OCI-LY3 (cell line): ENCODE results near the gene HIVEP2.

ENCODE experiments used
- EZH2phosphoT487 ChIP-seq: fragments of 200-600 bp; shearing (Covaris generic); IDR thresholded peaks from 2 replicates; pipeline ENCODE4 v1.6.1; 2018; ENCODE audit warnings: antibody characterized with exemption, mixed run types, low read depth
- TF ChIP-seq, protein P1 (sequence below): fragments of 200-600, 300-600 bp; sonication (generic); IDR thresholded peaks from 2 replicates; pipeline ENCODE4 v1.5.1; 2014; ENCODE audit warnings: antibody characterized with exemption, low read length, low read depth

DNA sequence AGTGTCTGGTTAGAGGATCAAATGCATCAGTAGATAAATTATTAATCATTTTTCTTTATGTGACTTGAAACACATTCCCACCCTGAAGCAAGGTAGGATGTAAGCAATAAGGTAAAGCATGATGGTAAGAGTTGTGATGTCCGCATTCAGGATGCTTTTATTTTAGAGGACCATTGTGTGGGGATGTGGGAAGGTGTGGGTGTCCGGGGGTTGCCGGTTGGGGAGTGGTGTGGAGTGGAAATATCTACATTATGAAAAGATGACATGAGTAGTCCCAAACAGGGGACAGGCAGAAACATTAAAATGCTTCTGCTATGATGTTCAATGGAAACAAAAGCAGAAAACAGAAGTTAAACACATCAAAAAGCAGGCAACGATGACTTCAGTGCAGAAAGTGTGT, 215.4 kb downstream of the HIVEP2 start:
- TF ChIP-seq, protein P1, sequence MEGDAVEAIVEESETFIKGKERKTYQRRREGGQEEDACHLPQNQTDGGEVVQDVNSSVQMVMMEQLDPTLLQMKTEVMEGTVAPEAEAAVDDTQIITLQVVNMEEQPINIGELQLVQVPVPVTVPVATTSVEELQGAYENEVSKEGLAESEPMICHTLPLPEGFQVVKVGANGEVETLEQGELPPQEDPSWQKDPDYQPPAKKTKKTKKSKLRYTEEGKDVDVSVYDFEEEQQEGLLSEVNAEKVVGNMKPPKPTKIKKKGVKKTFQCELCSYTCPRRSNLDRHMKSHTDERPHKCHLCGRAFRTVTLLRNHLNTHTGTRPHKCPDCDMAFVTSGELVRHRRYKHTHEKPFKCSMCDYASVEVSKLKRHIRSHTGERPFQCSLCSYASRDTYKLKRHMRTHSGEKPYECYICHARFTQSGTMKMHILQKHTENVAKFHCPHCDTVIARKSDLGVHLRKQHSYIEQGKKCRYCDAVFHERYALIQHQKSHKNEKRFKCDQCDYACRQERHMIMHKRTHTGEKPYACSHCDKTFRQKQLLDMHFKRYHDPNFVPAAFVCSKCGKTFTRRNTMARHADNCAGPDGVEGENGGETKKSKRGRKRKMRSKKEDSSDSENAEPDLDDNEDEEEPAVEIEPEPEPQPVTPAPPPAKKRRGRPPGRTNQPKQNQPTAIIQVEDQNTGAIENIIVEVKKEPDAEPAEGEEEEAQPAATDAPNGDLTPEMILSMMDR = no peak
- no peak for TF ChIP-seq EZH2phosphoT487
